Body of pancreas (tissue), 4 donors: ENCODE data around the gene AGPS. TPM values are rescaled to one million over a fixed set of nuclear protein-coding genes. Genes with fewer than 3 reads are reported as not detected.
"Not testable (repeated sequence)": the region's sequence is repeated elsewhere in the genome, so short reads cannot be mapped to it uniquely, and the experiment has no call there.

Experiments used
- ATAC-seq: fragments of 150-250 bp; one replicate; pipeline ENCODE4 v1.9.1; 2016
- DNase-seq, 4 donors: peaks; one replicate each; pipeline ENCODE4 v3.0.0-alpha.2; 2019
- H3K27ac ChIP-seq, 4 donors: fragments of 200-600 bp; sonication (generic); 1 replicate in 3 of 4; 2 replicates in 1 of 4; pipeline versions ENCODE4 v1.5.1 to v1.6.1; 2016 to 2019; ENCODE audit warnings: mild to moderate bottlenecking in 1 of 4, mixed read lengths in 1 of 4, moderate library complexity in 1 of 4
- H3K27me3 ChIP-seq, 2 donors: fragments of 200-600 bp; sonication (generic); one replicate each; pipeline ENCODE4 v1.6.0; 2016; ENCODE audit warnings: mild to moderate bottlenecking in 1 of 2
- H3K36me3 ChIP-seq, 2 donors: fragments of 200-600 bp; sonication (generic); replicated peaks in 1 of 2; 2 replicates each; pipeline ENCODE4 v1.5.1; 2016; ENCODE audit warnings: low read depth in 2 of 2; ENCODE audit not compliant: insufficient read depth in 1 of 2
- H3K4me1 ChIP-seq: fragments of 200-600 bp; sonication (generic); one replicate; pipeline ENCODE4 v1.6.0; 2016
- H3K4me3 ChIP-seq, 2 donors: fragments of 200-600 bp; sonication (generic); 1 replicate in 1 of 2; 2 replicates in 1 of 2; pipeline ENCODE4 v1.5.1; 2016 to 2019
- H3K9me3 ChIP-seq, 3 donors: fragments of 200-600 bp; sonication (generic); 1 replicate in 2 of 3; 2 replicates in 1 of 3; pipeline ENCODE4 v1.5.1; 2016
- CTCF ChIP-seq, 7 experiments: fragments of 450-650 bp in 4 of 7; fragments of 200-600 bp in 3 of 7; sonication (generic) in 3 of 7; IDR thresholded peaks; one replicate each; pipeline ENCODE4 v1.5.1; 2016 to 2019; ENCODE audit warnings: antibody characterized with exemption in 7 of 7
- POLR2A ChIP-seq, 3 donors: fragments of 450-650 bp; IDR thresholded peaks; one replicate each; pipeline ENCODE4 v1.6.1; 2016; ENCODE audit warnings: antibody characterized with exemption in 3 of 3, mild to moderate bottlenecking in 2 of 3
- WGBS, 2 donors: methylation state at CpG; one replicate each; pipeline ENCODE4 v1.1.5; 2017; 5-methylcytosine and 5-hydroxymethylcytosine counted together
- intact Hi-C: fragments of 100-400 bp; cut with DNase I; formaldehyde crosslinking; loops from one replicate; pipeline ENCODE4 v1.15.1; 2023
- total RNA-seq, 2 donors: library from RNA; depleted of rRNA; stranded (reverse); fragments of >200 nt; gene quantifications; one replicate each; pipeline ENCODE4 v1.1.0, GENCODE V29; 2016

AGPS gene
- total RNA-seq, 2 donors from 2014 or later = 18.4 to 57.7 TPM

- intact Hi-C loops = no loop called here
- DNase-seq (no peak), ATAC-seq (no peak)
- TF ChIP-seq POLR2A (IDR thresholded peaks at IDR 0.05) (no peak), CTCF (IDR thresholded peaks at IDR 0.05) (no peak)
- Histone ChIP-seq H3K36me3 (no peaks in the 10 kb centered on the region), H3K4me3 (no peak overlapping the region), H3K4me1 (no peaks in the 10 kb centered on the region), H3K27ac (no peak overlapping the region), H3K9me3 (no peaks in the 10 kb centered on the region), H3K27me3 (no peaks in the 10 kb centered on the region)
- 92 to 96% methylated on average over 7 of the region's 7 CpGs for WGBS, 2 donors
These were observed 29.2 kb upstream of the AGPS start for GRCh38 chr2:177363332-177363731.

- H3K36me3 ChIP-seq, H3K4me1 ChIP-seq, H3K27me3 ChIP-seq, H3K4me3 ChIP-seq, H3K27ac ChIP-seq, H3K9me3 ChIP-seq, DNase-seq, intact Hi-C loops, ATAC-seq: not testable (repeated sequence)
These were observed 26.8 kb upstream of the AGPS start for GRCh38 chr2:177365764-177366163.

DNA sequence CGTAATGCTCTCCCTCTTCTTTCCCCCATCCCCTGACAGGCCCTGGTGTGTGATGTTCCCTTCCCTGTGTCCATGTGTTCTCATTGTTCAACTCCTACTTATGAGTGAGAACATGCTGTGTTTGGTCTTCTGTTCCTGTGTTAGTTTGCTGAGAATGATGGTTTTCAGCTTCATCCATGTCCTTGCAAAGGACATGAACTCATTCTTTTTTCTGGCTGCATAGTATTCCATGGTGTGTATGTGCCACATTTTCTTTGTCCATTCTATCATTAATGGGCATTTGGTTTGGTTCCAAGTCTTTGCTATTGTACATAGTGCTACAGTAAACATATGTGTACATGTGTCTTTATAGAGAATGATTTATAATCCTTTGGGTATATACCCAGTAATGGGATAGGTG lies 24.6 kb upstream of the AGPS start:
- ATAC-seq, H3K4me3 ChIP-seq, H3K27ac ChIP-seq, H3K9me3 ChIP-seq, intact Hi-C loops, H3K27me3 ChIP-seq, H3K4me1 ChIP-seq, H3K36me3 ChIP-seq, DNase-seq: not testable (repeated sequence)
- WGBS, 2 donors = 82 to 95% methylated on average over 1 of the region's 1 CpG

- ATAC-seq = no peak
- Histone ChIP-seq H3K27ac (no peak overlapping the region), H3K4me3 (no peak overlapping the region), H3K27me3 (no peaks in the 10 kb centered on the region), H3K4me1 (no peaks in the 10 kb centered on the region), H3K36me3 (no peaks in the 10 kb centered on the region), H3K9me3 (no peaks in the 10 kb centered on the region)
- 87 to 93% methylated on average over 4 of the region's 4 CpGs for WGBS, 2 donors
- intact Hi-C loops = no loop called here
- TF ChIP-seq CTCF (IDR thresholded peaks at IDR 0.05) (no peak), POLR2A (IDR thresholded peaks at IDR 0.05) (no peak)
- no peak for DNase-seq
These were observed 13.2 kb upstream of the AGPS start for GRCh38 chr2:177379354-177379753.

GRCh38 chr2:177380181-177380580 lies 12.4 kb upstream of the AGPS start:
- Histone ChIP-seq H3K4me3 (no peak overlapping the region), H3K4me1 (no peaks in the 10 kb centered on the region), H3K36me3 (no peaks in the 10 kb centered on the region), H3K27ac (no peak overlapping the region), H3K27me3 (no peaks in the 10 kb centered on the region), H3K9me3 (no peaks in the 10 kb centered on the region)
- WGBS, 2 donors = 84 to 92% methylated on average over 3 of the region's 3 CpGs
- no peak for ATAC-seq
- TF ChIP-seq POLR2A (IDR thresholded peaks at IDR 0.05) (no peak), CTCF (IDR thresholded peaks at IDR 0.05) (no peak)
- no peak for DNase-seq
- intact Hi-C loops = no loop called here

DNA sequence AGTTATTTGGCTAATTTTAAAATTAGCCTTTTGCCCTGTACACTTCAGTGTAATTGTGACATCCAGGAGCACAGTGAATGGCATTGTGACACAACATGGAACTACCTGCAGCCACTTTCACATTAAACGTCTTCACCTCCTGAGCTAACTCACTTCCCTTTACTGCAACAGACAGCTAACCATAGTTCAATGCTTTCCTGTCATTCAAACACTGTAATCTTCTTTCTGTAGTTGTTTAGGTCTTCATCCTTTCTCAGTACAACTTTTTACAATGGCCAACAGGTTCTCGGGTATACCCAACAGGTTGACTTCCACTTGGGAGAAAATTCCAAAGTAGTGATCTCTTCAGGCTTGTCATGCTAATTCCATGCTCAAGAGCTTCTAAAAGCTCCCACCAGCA lies 8.6 kb upstream of the AGPS start:
- no peak for DNase-seq
- ATAC-seq = no peak
- no peaks in the 10 kb centered on the region for H3K27me3 ChIP-seq
- no peaks in the 10 kb centered on the region for H3K4me1 ChIP-seq
- H3K27ac ChIP-seq = no peak overlapping the region
- H3K9me3 ChIP-seq = no peaks in the 10 kb centered on the region
- H3K4me3 ChIP-seq = no peak overlapping the region
- no peak for TF ChIP-seq POLR2A (IDR thresholded peaks at IDR 0.05)
- no peak for TF ChIP-seq CTCF (IDR thresholded peaks at IDR 0.05)
- intact Hi-C loops = no loop called here
- WGBS, 2 donors = 67 to 69% methylated on average over 2 of the region's 2 CpGs
- no peaks in the 10 kb centered on the region for H3K36me3 ChIP-seq
